Esophagus squamous epithelium (tissue), 4 donors: ENCODE results near the gene ASB18.

ENCODE experiments used
- POLR2A ChIP-seq, 4 donors: fragments of 450-650 bp; IDR thresholded peaks; one replicate each; pipeline ENCODE4 v1.6.1; 2017; ENCODE audit warnings: antibody characterized with exemption in 4 of 4, mild to moderate bottlenecking in 4 of 4, moderate library complexity in 3 of 4
- TF ChIP-seq, protein P1 (sequence below), 6 experiments: fragments of 450-650 bp in 4 of 6; fragments of 200-600 bp in 2 of 6; sonication (generic) in 2 of 6; IDR thresholded peaks; one replicate each; pipeline ENCODE4 v1.5.1; 2016 to 2019; ENCODE audit warnings: antibody characterized with exemption in 6 of 6, mild to moderate bottlenecking in 4 of 6, moderate library complexity in 4 of 6

GRCh38 chr2:236157815-236158498 is 106.2 kb downstream of the ASB18 start:
- TF ChIP-seq, protein P1, sequence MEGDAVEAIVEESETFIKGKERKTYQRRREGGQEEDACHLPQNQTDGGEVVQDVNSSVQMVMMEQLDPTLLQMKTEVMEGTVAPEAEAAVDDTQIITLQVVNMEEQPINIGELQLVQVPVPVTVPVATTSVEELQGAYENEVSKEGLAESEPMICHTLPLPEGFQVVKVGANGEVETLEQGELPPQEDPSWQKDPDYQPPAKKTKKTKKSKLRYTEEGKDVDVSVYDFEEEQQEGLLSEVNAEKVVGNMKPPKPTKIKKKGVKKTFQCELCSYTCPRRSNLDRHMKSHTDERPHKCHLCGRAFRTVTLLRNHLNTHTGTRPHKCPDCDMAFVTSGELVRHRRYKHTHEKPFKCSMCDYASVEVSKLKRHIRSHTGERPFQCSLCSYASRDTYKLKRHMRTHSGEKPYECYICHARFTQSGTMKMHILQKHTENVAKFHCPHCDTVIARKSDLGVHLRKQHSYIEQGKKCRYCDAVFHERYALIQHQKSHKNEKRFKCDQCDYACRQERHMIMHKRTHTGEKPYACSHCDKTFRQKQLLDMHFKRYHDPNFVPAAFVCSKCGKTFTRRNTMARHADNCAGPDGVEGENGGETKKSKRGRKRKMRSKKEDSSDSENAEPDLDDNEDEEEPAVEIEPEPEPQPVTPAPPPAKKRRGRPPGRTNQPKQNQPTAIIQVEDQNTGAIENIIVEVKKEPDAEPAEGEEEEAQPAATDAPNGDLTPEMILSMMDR (IDR thresholded peaks at IDR 0.05) = no peak
- no peak for TF ChIP-seq POLR2A (IDR thresholded peaks at IDR 0.05)
